ENCODE results near the gene RFPL4A. TPM values are rescaled to one million over a fixed set of nuclear protein-coding genes. Genes with fewer than 3 reads are reported as not detected.
"Not testable (repeated sequence)": the region's sequence is repeated elsewhere in the genome, so short reads cannot be mapped to it uniquely, and the experiment has no call there.

Gene RFPL4A
- total RNA-seq, 4 donors from 2014 or later: not detected

DNA sequence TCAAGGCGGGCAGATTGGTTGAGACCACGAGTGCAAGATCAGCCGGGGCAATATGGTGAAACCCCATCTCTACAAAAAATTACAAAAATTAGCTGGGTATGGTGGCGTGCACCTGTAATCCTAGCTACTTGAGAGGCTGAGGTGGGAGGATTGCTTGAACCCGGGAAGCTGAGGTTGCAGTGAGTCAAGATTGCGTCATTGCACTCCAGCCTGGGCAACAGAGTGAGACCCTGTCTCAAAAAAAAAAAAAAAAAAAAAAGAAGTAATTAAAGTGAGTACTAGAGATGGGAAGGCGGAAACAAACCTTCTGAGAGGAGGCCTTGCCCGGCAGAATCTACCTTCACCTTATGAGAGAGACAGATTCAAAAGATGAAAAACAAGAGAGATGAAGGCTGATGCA lies 35.4 kb upstream of the RFPL4A start:
- TF ChIP-seq, protein P1, sequence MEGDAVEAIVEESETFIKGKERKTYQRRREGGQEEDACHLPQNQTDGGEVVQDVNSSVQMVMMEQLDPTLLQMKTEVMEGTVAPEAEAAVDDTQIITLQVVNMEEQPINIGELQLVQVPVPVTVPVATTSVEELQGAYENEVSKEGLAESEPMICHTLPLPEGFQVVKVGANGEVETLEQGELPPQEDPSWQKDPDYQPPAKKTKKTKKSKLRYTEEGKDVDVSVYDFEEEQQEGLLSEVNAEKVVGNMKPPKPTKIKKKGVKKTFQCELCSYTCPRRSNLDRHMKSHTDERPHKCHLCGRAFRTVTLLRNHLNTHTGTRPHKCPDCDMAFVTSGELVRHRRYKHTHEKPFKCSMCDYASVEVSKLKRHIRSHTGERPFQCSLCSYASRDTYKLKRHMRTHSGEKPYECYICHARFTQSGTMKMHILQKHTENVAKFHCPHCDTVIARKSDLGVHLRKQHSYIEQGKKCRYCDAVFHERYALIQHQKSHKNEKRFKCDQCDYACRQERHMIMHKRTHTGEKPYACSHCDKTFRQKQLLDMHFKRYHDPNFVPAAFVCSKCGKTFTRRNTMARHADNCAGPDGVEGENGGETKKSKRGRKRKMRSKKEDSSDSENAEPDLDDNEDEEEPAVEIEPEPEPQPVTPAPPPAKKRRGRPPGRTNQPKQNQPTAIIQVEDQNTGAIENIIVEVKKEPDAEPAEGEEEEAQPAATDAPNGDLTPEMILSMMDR (IDR thresholded peaks at IDR 0.05; ENCODE audit: low read depth): no peak

DNA sequence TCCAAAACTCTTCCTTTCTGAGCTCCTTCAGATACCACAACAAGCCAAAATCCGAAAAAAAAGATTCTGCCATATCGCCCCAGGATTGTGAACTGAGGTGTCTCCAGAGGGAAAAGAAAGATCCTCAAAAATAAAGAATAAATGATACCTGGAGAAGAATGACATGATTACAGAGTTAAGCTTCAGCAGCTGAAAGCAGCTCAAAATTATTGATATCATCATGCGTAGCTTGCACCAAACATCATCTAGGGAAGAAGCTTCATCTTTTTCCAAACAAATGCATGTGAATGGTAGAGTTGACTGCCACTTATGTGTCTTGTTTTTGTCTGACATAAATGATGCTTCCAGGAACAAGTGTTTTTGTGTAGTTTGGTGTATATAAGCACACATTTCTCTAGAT lies 20.6 kb upstream of the RFPL4A start, which contains the start of gene NLRP9:
Gene NLRP9 (minus strand): TSS at position 101 of the 400 bp plus-strand sequence. CDS start 28 bp downstream, at position 73.
- TF ChIP-seq, protein P1 (IDR thresholded peaks at IDR 0.05; ENCODE audit: low read depth): no peak

DNA sequence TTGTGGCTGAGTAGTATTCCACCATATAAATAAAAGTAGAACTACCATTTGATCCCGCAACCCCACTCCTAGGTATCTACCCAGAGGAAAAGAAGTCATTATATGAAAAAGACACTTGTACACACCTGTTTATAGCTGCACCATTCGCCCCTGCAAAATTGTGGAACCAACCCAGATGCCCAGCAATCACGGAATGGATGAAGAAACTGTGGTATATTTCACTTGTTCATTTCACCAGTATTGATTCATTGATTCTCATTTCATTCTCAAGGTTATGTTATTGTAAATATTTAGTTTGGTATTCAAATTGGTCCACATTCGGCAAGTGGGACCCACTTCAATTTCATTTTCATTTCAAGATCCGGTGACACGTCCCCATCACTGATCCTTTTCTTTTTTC lies 8.2 kb upstream of the RFPL4A start:
- TF ChIP-seq, protein P1 (IDR thresholded peaks at IDR 0.05; ENCODE audit: low read depth): no peak

DNA sequence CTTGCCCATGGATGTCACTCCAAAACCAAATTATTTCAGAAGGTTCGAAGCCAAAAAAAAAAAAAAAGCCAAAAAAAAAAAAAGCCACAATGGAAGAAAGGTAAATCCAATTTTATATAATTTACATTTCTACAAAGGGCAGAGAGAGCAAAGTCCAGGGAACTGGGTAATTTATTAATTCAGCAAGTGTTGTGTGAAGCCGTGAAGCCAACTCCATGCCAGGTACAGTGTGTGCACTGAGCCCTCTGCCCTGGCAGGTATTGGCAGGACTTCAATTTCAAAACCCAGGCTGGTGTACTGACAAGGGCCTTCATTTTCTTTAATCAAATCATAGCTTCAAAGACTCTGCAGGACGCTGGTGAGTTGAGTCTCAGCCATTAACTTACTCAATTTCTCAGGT lies 5.5 kb upstream of the RFPL4A start:
- TF ChIP-seq, protein P1 (IDR thresholded peaks at IDR 0.05; ENCODE audit: low read depth): no peak

DNA sequence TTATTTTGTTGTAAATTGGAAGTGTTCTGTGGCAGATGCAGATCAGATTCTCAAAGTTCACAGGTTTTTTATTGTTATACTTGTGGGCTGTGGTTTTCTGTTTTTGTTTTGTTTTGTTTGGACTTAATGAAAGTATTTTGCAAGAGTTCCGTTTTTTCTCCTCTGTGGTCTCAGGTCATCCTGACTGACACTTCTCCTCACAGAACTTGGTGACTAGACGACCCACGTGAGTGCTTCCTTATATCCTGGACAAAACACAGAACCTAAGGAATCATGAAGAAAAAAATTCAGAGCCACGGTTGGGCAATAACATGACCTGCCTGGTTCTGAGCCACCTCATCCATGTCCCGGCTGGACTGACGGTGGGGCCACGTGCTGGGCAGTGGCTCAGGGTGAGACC lies 7.6 kb downstream of the RFPL4A start:
- TF ChIP-seq, protein P1 (IDR thresholded peaks at IDR 0.05; ENCODE audit: low read depth): no peak

DNA sequence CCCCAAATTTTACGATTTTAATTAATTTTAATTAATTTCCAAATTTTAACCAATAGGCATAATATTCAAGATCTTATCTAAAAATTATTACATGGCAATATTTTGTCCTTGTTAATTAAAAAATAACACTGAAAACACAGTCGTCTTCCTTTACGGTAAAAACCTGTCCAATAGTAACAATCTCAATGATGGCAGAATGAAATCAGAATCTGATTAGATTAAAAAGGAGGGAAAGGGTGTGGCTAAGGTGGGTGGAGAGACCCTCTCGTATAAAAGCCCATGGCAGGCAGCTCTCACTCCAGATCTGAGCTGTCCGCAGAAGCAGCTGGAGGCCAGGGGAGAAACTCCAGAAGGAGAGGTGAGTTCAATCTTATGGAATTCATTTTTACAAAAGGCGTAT lies 9.9 kb downstream of the RFPL4A start, which contains the start of gene RFPL4AL1:
Gene RFPL4AL1 (plus strand): TSS at position 301 of the 400 bp plus-strand sequence. CDS start 2,687 bp downstream, outside the sequence.
- TF ChIP-seq, protein P1 (IDR thresholded peaks at IDR 0.05; ENCODE audit: low read depth): not testable (repeated sequence)

DNA sequence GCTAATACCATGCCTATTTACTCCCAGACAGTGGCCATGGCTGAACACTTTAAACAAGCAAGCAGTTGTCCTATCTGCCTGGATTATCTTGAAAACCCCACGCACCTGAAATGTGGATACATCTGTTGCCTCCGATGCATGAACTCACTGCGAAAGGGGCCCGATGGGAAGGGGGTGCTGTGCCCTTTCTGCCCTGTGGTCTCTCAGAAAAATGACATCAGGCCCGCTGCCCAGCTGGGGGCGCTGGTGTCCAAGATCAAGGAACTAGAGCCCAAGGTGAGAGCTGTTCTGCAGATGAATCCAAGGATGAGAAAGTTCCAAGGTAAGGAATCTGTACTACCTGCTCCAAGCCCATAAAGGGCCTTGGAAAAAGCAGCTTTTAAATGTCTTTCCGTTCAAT lies 18.6 kb downstream of the RFPL4A start:
- TF ChIP-seq, protein P1 (IDR thresholded peaks at IDR 0.05; ENCODE audit: low read depth): no peak

Measured in subcutaneous adipose tissue (tissue), 4 donors.